ENCODE data around the gene DLX1.

The DLX1 gene

GRCh38 chr2:172116107-172116506 lies 30.8 kb downstream of the DLX1 start:
- H3K4me3 ChIP-seq (ENCODE audit: low read length): no peak overlapping the region
- no peaks in the 10 kb centered on the region for H3F3A ChIP-seq (ENCODE audit: control insufficient read depth, insufficient read depth)
- no peak overlapping the region for H3K27ac ChIP-seq (ENCODE audit: low read depth, low read length)
- H3K79me2 ChIP-seq (ENCODE audit: control insufficient read depth, low read length): no peaks in the 10 kb centered on the region
- H3K36me3 ChIP-seq (ENCODE audit: control insufficient read depth, low read length): no peaks in the 10 kb centered on the region
- H4K20me1 ChIP-seq (ENCODE audit: control insufficient read depth, insufficient read depth, low read depth, low read length): no peaks in the 10 kb centered on the region
- peaks cover 7% of the 10 kb centered on the region; the same call in 1 of the 2 replicates for H3K27me3 ChIP-seq (ENCODE audit: control insufficient read depth, low read length)
- H3K9me3 ChIP-seq (ENCODE audit: control insufficient read depth, insufficient read depth, low read length): no peaks in the 10 kb centered on the region
- no peaks in the 10 kb centered on the region for H3K4me1 ChIP-seq (ENCODE audit: control insufficient read depth, low read length)
- no peaks in the 10 kb centered on the region for H3K9me2 ChIP-seq (replicated peaks; ENCODE audit: control insufficient read depth, low read length)
- H3K4me2 ChIP-seq (ENCODE audit: low read length): no peak overlapping the region
- TF ChIP-seq EZH2phosphoT487 (IDR thresholded peaks at IDR 0.05; ENCODE audit: borderline replicate concordance, low read length) (no peak), CTCF (IDR thresholded peaks at IDR 0.05; ENCODE audit: low read depth, low read length, poor library complexity, severe bottlenecking) (no peak)

GRCh38 chr2:172119089-172119488 lies 33.8 kb downstream of the DLX1 start:
- no peak overlapping the region for H3K4me3 ChIP-seq (ENCODE audit: low read length)
- peaks cover 7% of the 10 kb centered on the region; the same call in 1 of the 2 replicates for H3K27me3 ChIP-seq (ENCODE audit: control insufficient read depth, low read length)
- H3K9me2 ChIP-seq (replicated peaks; ENCODE audit: control insufficient read depth, low read length): no peaks in the 10 kb centered on the region
- H3K4me1 ChIP-seq (ENCODE audit: control insufficient read depth, low read length): no peaks in the 10 kb centered on the region
- TF ChIP-seq CTCF (IDR thresholded peaks at IDR 0.05; ENCODE audit: low read depth, low read length, poor library complexity, severe bottlenecking): no peak
- TF ChIP-seq EZH2phosphoT487 (IDR thresholded peaks at IDR 0.05; ENCODE audit: borderline replicate concordance, low read length): no peak
- H4K20me1 ChIP-seq (ENCODE audit: control insufficient read depth, insufficient read depth, low read depth, low read length): no peaks in the 10 kb centered on the region
- H3K79me2 ChIP-seq (ENCODE audit: control insufficient read depth, low read length): no peaks in the 10 kb centered on the region
- no peak overlapping the region for H3K27ac ChIP-seq (ENCODE audit: low read depth, low read length)
- no peaks in the 10 kb centered on the region for H3K9me3 ChIP-seq (ENCODE audit: control insufficient read depth, insufficient read depth, low read length)
- H3F3A ChIP-seq (ENCODE audit: control insufficient read depth, insufficient read depth): no peaks in the 10 kb centered on the region
- no peaks in the 10 kb centered on the region for H3K36me3 ChIP-seq (ENCODE audit: control insufficient read depth, low read length)
- H3K4me2 ChIP-seq (ENCODE audit: low read length): no peak overlapping the region

GRCh38 chr2:172120118-172120517 lies 34.8 kb downstream of the DLX1 start:
- Histone ChIP-seq H3F3A (ENCODE audit: control insufficient read depth, insufficient read depth) (no peaks in the 10 kb centered on the region), H3K36me3 (ENCODE audit: control insufficient read depth, low read length) (no peaks in the 10 kb centered on the region), H3K4me2 (ENCODE audit: low read length) (no peak overlapping the region), H3K9me2 (replicated peaks; ENCODE audit: control insufficient read depth, low read length) (no peaks in the 10 kb centered on the region), H3K27ac (ENCODE audit: low read depth, low read length) (no peak overlapping the region), H3K27me3 (ENCODE audit: control insufficient read depth, low read length) (peaks cover 7% of the 10 kb centered on the region; the same call in 1 of the 2 replicates), H3K4me3 (ENCODE audit: low read length) (no peak overlapping the region), H4K20me1 (ENCODE audit: control insufficient read depth, insufficient read depth, low read depth, low read length) (no peaks in the 10 kb centered on the region), H3K4me1 (ENCODE audit: control insufficient read depth, low read length) (no peaks in the 10 kb centered on the region), H3K9me3 (ENCODE audit: control insufficient read depth, insufficient read depth, low read length) (no peaks in the 10 kb centered on the region), H3K79me2 (ENCODE audit: control insufficient read depth, low read length) (no peaks in the 10 kb centered on the region)
- TF ChIP-seq CTCF (IDR thresholded peaks at IDR 0.05; ENCODE audit: low read depth, low read length, poor library complexity, severe bottlenecking) (no peak), EZH2phosphoT487 (IDR thresholded peaks at IDR 0.05; ENCODE audit: borderline replicate concordance, low read length) (no peak)

Measured in DOHH2 (cell line).